Psoas muscle (tissue), 8 donors: ENCODE results near the gene NEU4. TPM values are rescaled to one million over a fixed set of nuclear protein-coding genes. Genes with fewer than 3 reads are reported as not detected.

Experiments used
- ATAC-seq, 4 donors: fragments of 200-7000 bp; cut with Tn5 transposase; one replicate each; pipeline ENCODE4 v1.9.1; 2020; ENCODE audit warnings: moderate library complexity in 3 of 4, mild to moderate bottlenecking in 2 of 4
- DNase-seq, 2 donors: peaks; one replicate each; pipeline ENCODE4 v3.0.0-alpha.2; 2020
- H3K27ac ChIP-seq: fragments of 200-600 bp; one replicate; pipeline ENCODE4 v1.8.0; 2022
- H3K27me3 ChIP-seq, 3 donors: fragments of 200-600 bp in 1 of 3; one replicate each; pipeline versions ENCODE4 v1.6.1 to v1.8.0; 2013 to 2022; ENCODE audit warnings: low read length in 2 of 3, mild to moderate bottlenecking in 2 of 3, moderate library complexity in 1 of 3; ENCODE audit not compliant: insufficient read depth in 3 of 3
- H3K36me3 ChIP-seq, 2 donors: fragments of 200-600 bp in 1 of 2; one replicate each; pipeline versions ENCODE4 v1.6.1 to v1.8.0; 2013 to 2022; ENCODE audit warnings: low read depth in 1 of 2, mild to moderate bottlenecking in 1 of 2, moderate library complexity in 1 of 2; ENCODE audit not compliant: insufficient read depth in 1 of 2
- H3K4me1 ChIP-seq: fragments of 200-600 bp; one replicate; pipeline ENCODE4 v1.8.0; 2022
- H3K4me3 ChIP-seq: fragments of 200-600 bp; one replicate; pipeline ENCODE4 v1.8.0; 2022; ENCODE audit warnings: mild to moderate bottlenecking
- H3K9me3 ChIP-seq: fragments of 200-600 bp; one replicate; pipeline ENCODE4 v1.8.0; 2022
- WGBS, 3 donors: extraction: QIAGEN DNeasy Blood & Tissue Kit; methylation state at CpG; one replicate each; pipeline versions ENCODE4 v1.1.6 to v1.1.7; 2013; 5-methylcytosine and 5-hydroxymethylcytosine counted together
- intact Hi-C, 2 donors: fragments of 100-400 bp; cut with DNase I; formaldehyde crosslinking; loops; one replicate each; pipeline versions ENCODE4 v1.11.0 to v1.14.2; 2022
- polyA plus RNA-seq, 3 donors: library from polyadenylated mRNA; stranded (reverse); fragments of 200-250 nt; gene quantifications; one replicate each; pipeline ENCODE4 v1.2.3, GENCODE V29; 2013
- total RNA-seq, 4 donors: library from RNA; stranded (reverse); fragmentation: NEBNext Ultra II Directional in 2 of 4; extraction: Animal tissue kit (Norgen Biotek cat#: 25700) in 2 of 4; gene quantifications; one replicate each; pipeline versions ENCODE4 v1.2.1 to v1.2.4, GENCODE V29; 2021 to 2023
- TF ChIP-seq, protein P1 (sequence below): fragments of 200-600 bp; IDR thresholded peaks from one replicate; pipeline ENCODE4 v1.8.0; 2022; ENCODE audit warnings: antibody characterized with exemption
- donor health status: healthy with polysubstance abuse.
- donor health status: DM: no; HTN: no; CAD: no; lungs with moderate emphysema.
- donor health status: Bipolar disorder and iron deficiency.
- donor health status: healthy.
- donor health status: DM: yes; HTN: yes; CAD: no.
- donor health status: DM: no; HTN: no; CAD: no.
- donor health status: DM: no; HTN: no; CAD: no.
- donor health status: DM: yes; HTN: yes; CAD: no.

NEU4 gene
- total and polyA plus RNA-seq, 7 donors: 0.44 to 54.6 (median 7.5) TPM

DNA sequence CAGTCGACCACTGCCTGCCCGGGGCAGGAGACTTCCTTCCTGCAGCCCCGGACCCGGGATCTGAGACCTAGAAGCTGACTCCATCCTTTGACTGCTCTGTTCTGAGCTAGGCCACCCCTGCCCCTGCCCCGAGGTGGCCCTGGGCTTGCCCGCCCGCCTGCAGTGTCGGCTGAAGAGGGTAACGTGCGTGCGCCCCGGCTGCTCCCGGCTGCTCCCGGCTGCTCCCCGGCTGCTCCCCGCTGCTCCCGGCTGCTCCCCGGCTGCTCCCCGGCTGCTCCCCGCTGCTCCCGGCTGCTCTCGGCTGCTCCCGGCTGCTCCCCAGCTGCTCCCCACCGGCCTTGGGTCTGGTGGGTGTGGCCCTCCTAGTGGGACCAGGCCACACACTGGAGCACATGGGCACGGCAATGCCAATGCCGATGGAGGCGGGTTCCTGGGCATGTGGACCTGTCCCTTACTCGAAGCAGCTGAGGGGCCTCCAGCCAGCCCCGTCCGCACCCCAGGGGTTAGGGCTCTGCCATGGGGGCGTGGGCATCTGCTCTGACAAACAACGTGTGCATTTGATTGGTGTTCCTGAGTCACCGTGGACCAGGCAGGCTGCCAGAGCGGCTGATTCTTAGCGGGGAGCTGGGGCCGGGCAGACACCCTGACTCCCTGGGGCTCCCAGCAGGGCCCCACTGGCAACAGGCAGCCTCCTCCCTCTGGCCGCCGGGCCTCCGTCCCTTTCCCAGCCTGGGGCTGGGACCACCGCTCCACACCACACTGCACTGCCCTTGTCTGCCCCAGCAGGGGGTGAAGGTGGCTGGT, 34.4 kb upstream of the NEU4 start:
- intact Hi-C loops: no loop called here
- Histone ChIP-seq H3K9me3 (no peaks in the 10 kb centered on the region), H3K36me3 (no peaks in the 10 kb centered on the region), H3K27ac (no peak overlapping the region), H3K4me3 (no peak overlapping the region), H3K4me1 (peaks cover 10% of the 10 kb centered on the region), H3K27me3 (peaks cover 0 to 20% (median 4%) of the 10 kb centered on the region in 3 donors)
- DNase-seq (no peak), ATAC-seq (no peak)
- whole genome bisulfite sequencing, 3 donors: 36 to 57% (median 43%) methylated on average over 31 to 40 of the region's 40 CpGs
- TF ChIP-seq, protein P1, sequence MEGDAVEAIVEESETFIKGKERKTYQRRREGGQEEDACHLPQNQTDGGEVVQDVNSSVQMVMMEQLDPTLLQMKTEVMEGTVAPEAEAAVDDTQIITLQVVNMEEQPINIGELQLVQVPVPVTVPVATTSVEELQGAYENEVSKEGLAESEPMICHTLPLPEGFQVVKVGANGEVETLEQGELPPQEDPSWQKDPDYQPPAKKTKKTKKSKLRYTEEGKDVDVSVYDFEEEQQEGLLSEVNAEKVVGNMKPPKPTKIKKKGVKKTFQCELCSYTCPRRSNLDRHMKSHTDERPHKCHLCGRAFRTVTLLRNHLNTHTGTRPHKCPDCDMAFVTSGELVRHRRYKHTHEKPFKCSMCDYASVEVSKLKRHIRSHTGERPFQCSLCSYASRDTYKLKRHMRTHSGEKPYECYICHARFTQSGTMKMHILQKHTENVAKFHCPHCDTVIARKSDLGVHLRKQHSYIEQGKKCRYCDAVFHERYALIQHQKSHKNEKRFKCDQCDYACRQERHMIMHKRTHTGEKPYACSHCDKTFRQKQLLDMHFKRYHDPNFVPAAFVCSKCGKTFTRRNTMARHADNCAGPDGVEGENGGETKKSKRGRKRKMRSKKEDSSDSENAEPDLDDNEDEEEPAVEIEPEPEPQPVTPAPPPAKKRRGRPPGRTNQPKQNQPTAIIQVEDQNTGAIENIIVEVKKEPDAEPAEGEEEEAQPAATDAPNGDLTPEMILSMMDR: no peak

DNA sequence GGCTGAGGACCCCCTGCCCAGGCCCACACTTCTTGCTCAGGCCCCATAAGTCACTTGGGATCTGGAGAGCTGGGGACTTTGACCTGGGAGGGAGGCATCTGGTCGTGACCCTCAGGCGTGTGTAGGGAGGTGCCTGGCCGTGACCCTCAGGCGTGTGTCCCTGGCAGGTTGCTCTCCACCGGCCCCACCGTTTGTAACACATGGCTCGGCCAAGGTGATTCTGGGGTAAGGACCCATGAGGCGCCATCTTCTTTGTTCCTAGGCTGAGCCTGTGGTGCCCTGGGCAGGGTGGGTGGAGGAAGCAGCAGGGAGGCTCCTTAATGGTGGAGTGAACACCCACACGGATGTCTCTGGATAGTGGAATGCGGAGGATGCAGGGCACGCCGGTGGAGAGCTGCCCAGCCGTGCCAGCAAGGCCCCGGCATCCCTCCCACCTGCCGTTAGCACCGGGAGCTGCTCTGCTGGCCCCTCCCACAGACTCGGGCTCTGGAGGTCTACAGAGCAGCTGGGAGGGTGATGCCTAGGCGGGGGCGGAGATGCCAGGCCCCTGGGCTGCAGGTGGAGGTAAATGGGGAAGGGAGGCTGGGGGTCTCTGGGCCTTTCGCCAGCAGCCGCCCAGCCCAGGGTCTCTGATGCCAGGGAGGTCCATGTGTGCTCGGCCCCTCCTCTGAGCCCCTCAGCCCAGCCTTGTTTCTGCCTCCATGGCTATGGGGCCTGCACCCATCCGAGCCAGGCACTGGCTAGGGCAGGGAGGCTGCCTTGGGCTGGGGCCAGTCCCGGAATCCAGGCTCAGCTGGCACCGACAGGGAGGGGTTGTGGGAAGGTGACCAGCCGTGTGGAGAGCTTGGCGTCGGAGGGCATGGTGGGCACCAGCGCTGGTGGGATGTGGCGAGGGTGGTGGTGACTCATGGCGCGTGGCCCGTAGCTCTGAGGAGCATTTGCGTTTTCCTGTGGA, 33.5 kb upstream of the NEU4 start:
- no peaks in the 10 kb centered on the region for H3K36me3 ChIP-seq
- peaks cover 10% of the 10 kb centered on the region for H3K4me1 ChIP-seq
- TF ChIP-seq, protein P1: no peak
- no peak overlapping the region for H3K27ac ChIP-seq
- WGBS, 3 donors: 61 to 71% (median 62%) methylated on average over 30 to 34 of the region's 34 CpGs
- no peak for DNase-seq
- no peak overlapping the region for H3K4me3 ChIP-seq
- ATAC-seq: no peak
- H3K27me3 ChIP-seq: peaks cover 0 to 20% (median 4%) of the 10 kb centered on the region in 3 donors
- no peaks in the 10 kb centered on the region for H3K9me3 ChIP-seq
- intact Hi-C loops: no loop called here

DNA sequence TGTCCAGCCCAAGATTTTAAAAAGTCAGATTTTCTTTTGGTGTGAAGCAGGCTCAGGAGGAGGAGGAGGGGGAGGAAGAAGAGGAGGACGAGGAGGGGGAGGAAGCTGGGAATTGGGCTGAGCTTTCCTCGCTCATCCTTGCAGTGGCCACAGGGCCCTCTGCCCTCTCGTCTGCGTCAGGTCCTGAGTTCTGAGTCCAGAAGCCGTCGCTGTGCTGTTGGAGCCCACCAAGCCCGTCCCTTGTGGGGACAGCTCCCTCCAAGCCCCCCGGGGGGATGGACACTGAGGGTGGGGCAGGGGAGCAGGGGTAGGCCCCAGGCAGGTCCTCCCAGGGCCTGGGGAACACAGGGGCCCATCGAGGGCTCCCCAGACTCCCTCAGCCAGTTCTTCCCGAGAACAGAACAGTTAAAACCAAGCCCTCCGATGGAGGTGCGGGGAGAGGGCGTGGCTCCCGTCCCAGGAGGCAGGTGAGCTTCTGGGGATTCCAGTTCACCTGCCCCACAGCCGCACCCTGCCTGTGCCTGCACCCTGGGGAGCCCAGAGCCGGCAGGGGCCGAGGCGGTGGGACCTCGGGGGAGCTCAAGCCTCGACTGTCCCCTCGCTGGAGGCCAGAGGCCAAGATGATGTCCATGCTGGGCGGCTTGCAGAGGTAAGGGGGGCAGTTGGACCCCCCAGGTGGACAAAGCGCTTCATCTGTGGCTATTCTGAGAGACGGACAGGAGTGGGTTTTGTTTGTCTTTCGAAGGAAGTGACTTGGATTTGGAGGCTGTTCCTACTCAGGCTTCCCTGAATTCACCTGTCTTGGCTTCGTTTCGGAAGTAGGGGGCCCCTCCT, 32.4 kb upstream of the NEU4 start, which contains the start of gene GAL3ST2:
Gene GAL3ST2 (plus strand): TSS at position 487 of the 834 bp plus-strand sequence. CDS start 134 bp downstream, at position 621.
- DNase-seq (no peak), ATAC-seq (no peak)
- H3K36me3 ChIP-seq: no peaks in the 10 kb centered on the region
- intact Hi-C loops: no loop called here
- H3K27me3 ChIP-seq: peaks cover 0 to 20% (median 4%) of the 10 kb centered on the region in 3 donors
- H3K4me1 ChIP-seq: peaks cover 2% of the 10 kb centered on the region
- H3K4me3 ChIP-seq: no peak within 1 kb of the TSS
- TF ChIP-seq, protein P1: no peak
- no peak within 1 kb of the TSS for H3K27ac ChIP-seq
- H3K9me3 ChIP-seq: no peaks in the 10 kb centered on the region
- 79 to 85% (median 81%) methylated on average over 27 of the region's 27 CpGs for WGBS, 3 donors

DNA sequence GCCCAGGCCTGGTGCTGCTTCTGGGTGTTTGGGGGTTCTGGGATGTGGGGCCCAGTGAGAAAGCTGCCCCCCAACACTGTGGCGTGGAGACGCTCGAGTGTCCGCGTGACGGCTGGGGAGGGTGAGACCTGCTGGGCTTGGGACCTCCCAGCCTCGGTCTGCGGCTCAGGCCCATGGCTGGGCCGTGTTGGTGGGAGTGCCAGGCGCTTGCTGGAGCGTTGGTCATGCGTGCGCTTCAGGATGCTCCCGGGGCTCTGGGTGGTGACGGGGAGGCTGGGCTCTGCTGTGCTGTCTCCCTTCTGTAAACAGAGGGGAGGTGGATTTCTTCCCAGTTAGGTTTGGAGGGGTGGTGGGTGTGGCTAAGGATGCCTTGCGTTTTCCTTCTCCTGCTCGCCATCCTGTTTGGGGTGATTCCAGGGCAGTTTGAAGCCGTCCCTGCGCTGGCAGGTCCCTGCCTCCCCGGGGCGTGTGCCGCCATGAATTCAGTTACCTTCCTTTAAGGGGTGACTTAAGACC, 31.8 kb upstream of the NEU4 start:
- ATAC-seq (no peak), DNase-seq (no peak)
- Histone ChIP-seq H3K4me1 (no peaks in the 10 kb centered on the region), H3K4me3 (no peak overlapping the region), H3K27me3 (peaks cover 0 to 20% (median 4%) of the 10 kb centered on the region in 3 donors), H3K9me3 (no peaks in the 10 kb centered on the region), H3K36me3 (no peaks in the 10 kb centered on the region), H3K27ac (no peak overlapping the region)
- intact Hi-C loops: no loop called here
- WGBS, 3 donors: 77 to 84% (median 80%) methylated on average over 21 to 22 of the region's 22 CpGs
- TF ChIP-seq, protein P1: no peak
